H1 (cell line): ENCODE results near the gene MLNR. TPM values are rescaled to one million over a fixed set of nuclear protein-coding genes. Genes with fewer than 3 reads are reported as not detected.

Source experiments
- ASH2L ChIP-seq: fragments of 200-600, 300-600 bp; sonication (generic); IDR thresholded peaks from one replicate; pipeline ENCODE4 v1.7.1; 2017; ENCODE audit warnings: low read length
- CREB1 ChIP-seq: IDR thresholded peaks from 2 replicates; pipeline ENCODE4 v1.6.1; 2012; ENCODE audit warnings: inconsistent platforms
- HDAC2 ChIP-seq, 2 experiments: fragments of 300-600 bp in 1 of 2; sonication (generic) in 1 of 2; IDR thresholded peaks; 2 replicates each; pipeline ENCODE4 v1.6.1; 2011 to 2012; ENCODE audit warnings: low read depth in 2 of 2, low read length in 2 of 2, mild to moderate bottlenecking in 2 of 2, moderate library complexity in 2 of 2, borderline replicate concordance in 1 of 2, inconsistent platforms in 1 of 2
- MAFK ChIP-seq: IDR thresholded peaks from 2 replicates; pipeline ENCODE4 v1.6.1; 2012; ENCODE audit warnings: low read depth, mild to moderate bottlenecking, improper control_type of control experiment, low read length
- SIX5 ChIP-seq: IDR thresholded peaks from 2 replicates; pipeline ENCODE4 v1.6.1; 2011; ENCODE audit warnings: mild to moderate bottlenecking, low read depth, low read length
- SRF ChIP-seq: IDR thresholded peaks from 2 replicates; pipeline ENCODE4 v1.6.1; 2011; ENCODE audit warnings: mild to moderate bottlenecking, low read depth, low read length, moderate library complexity
- TAF1 ChIP-seq: IDR thresholded peaks from 2 replicates; pipeline ENCODE4 v1.6.1; 2011; ENCODE audit warnings: mild to moderate bottlenecking, low read depth, low read length
- TBP ChIP-seq: IDR thresholded peaks from 2 replicates; pipeline ENCODE4 v1.6.1; 2011; ENCODE audit warnings: low read depth, low read length, improper control_type of control experiment
- YY1 ChIP-seq: IDR thresholded peaks from 2 replicates; pipeline ENCODE4 v1.6.1; 2011; ENCODE audit warnings: low read depth, mild to moderate bottlenecking, low read length
- polyA plus RNA-seq, 7 experiments: library from polyadenylated mRNA; depleted of rRNA in 3 of 7; stranded (reverse) in 5 of 7; unstranded in 2 of 7; fragments of >200 nt in 5 of 7; fragments of 200-250 nt in 2 of 7; gene quantifications; 1 replicate in 5 of 7; 2 replicates in 1 of 7; 4 replicates in 1 of 7; pipeline versions ENCODE4 v1.2.1 to v1.2.3, GENCODE V29; 2011 to 2013; ENCODE audit warnings: missing spikeins in 2 of 7, mixed read lengths in 2 of 7
- total RNA-seq: library from RNA; stranded (reverse); fragmentation: NEBNext Ultra II Directional; extraction: Animal tissue kit (Norgen Biotek cat#: 25700); gene quantifications from 2 replicates; pipeline ENCODE4 v1.2.1, GENCODE V29; 2021
- TF ChIP-seq, protein P1 (sequence below): fragments of 300-600 bp; sonication (generic); IDR thresholded peaks from 2 replicates; pipeline ENCODE4 v1.7.1; 2012; ENCODE audit warnings: low read length, moderate library complexity, mild to moderate bottlenecking, inconsistent platforms; ENCODE audit not compliant: insufficient replicate concordance

MLNR gene
- total and polyA plus RNA-seq, 2 of the 8 experiments (the other 6 are each of a cell fraction or from before 2014, with no cell fraction given), result 0.24 to 0.29 TPM

DNA sequence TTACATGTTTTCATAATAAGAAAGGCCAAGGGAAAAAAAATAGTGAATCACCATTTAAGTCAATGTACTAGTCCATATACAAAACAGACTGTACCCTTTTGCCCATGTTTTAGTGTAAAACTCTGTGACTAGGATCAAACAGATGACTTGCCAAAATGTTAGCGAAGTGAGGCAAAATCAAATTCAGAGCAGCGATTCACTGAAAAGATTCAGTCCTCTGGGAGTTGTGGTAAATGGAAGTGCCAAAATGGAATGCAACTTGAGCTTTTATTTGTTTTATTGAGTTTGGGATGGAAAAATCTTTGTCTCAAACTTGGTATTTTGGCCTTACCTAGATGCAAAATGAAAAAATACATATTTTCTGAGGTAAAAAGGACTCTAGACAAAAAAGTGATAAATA is 36.7 kb downstream of the MLNR start (continued):
- TF ChIP-seq, protein P1, sequence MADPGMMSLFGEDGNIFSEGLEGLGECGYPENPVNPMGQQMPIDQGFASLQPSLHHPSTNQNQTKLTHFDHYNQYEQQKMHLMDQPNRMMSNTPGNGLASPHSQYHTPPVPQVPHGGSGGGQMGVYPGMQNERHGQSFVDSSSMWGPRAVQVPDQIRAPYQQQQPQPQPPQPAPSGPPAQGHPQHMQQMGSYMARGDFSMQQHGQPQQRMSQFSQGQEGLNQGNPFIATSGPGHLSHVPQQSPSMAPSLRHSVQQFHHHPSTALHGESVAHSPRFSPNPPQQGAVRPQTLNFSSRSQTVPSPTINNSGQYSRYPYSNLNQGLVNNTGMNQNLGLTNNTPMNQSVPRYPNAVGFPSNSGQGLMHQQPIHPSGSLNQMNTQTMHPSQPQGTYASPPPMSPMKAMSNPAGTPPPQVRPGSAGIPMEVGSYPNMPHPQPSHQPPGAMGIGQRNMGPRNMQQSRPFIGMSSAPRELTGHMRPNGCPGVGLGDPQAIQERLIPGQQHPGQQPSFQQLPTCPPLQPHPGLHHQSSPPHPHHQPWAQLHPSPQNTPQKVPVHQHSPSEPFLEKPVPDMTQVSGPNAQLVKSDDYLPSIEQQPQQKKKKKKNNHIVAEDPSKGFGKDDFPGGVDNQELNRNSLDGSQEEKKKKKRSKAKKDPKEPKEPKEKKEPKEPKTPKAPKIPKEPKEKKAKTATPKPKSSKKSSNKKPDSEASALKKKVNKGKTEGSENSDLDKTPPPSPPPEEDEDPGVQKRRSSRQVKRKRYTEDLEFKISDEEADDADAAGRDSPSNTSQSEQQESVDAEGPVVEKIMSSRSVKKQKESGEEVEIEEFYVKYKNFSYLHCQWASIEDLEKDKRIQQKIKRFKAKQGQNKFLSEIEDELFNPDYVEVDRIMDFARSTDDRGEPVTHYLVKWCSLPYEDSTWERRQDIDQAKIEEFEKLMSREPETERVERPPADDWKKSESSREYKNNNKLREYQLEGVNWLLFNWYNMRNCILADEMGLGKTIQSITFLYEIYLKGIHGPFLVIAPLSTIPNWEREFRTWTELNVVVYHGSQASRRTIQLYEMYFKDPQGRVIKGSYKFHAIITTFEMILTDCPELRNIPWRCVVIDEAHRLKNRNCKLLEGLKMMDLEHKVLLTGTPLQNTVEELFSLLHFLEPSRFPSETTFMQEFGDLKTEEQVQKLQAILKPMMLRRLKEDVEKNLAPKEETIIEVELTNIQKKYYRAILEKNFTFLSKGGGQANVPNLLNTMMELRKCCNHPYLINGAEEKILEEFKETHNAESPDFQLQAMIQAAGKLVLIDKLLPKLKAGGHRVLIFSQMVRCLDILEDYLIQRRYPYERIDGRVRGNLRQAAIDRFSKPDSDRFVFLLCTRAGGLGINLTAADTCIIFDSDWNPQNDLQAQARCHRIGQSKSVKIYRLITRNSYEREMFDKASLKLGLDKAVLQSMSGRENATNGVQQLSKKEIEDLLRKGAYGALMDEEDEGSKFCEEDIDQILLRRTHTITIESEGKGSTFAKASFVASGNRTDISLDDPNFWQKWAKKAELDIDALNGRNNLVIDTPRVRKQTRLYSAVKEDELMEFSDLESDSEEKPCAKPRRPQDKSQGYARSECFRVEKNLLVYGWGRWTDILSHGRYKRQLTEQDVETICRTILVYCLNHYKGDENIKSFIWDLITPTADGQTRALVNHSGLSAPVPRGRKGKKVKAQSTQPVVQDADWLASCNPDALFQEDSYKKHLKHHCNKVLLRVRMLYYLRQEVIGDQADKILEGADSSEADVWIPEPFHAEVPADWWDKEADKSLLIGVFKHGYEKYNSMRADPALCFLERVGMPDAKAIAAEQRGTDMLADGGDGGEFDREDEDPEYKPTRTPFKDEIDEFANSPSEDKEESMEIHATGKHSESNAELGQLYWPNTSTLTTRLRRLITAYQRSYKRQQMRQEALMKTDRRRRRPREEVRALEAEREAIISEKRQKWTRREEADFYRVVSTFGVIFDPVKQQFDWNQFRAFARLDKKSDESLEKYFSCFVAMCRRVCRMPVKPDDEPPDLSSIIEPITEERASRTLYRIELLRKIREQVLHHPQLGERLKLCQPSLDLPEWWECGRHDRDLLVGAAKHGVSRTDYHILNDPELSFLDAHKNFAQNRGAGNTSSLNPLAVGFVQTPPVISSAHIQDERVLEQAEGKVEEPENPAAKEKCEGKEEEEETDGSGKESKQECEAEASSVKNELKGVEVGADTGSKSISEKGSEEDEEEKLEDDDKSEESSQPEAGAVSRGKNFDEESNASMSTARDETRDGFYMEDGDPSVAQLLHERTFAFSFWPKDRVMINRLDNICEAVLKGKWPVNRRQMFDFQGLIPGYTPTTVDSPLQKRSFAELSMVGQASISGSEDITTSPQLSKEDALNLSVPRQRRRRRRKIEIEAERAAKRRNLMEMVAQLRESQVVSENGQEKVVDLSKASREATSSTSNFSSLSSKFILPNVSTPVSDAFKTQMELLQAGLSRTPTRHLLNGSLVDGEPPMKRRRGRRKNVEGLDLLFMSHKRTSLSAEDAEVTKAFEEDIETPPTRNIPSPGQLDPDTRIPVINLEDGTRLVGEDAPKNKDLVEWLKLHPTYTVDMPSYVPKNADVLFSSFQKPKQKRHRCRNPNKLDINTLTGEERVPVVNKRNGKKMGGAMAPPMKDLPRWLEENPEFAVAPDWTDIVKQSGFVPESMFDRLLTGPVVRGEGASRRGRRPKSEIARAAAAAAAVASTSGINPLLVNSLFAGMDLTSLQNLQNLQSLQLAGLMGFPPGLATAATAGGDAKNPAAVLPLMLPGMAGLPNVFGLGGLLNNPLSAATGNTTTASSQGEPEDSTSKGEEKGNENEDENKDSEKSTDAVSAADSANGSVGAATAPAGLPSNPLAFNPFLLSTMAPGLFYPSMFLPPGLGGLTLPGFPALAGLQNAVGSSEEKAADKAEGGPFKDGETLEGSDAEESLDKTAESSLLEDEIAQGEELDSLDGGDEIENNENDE, result no peak
- TF ChIP-seq TBP, result no peak
- no peak for TF ChIP-seq SIX5
- TF ChIP-seq SRF, result no peak
- no peak for TF ChIP-seq MAFK
- TF ChIP-seq TAF1, result no peak
- TF ChIP-seq YY1, result no peak
- no peak for TF ChIP-seq HDAC2 (IDR thresholded peaks at IDR 0.05; ENCODE audit: borderline replicate concordance in 1 of 2, low read depth in 2 of 2, low read length in 2 of 2)
- TF ChIP-seq ASH2L, result no peak
- no peak for TF ChIP-seq CREB1
